Transverse colon (tissue), 4 donors: Measurements from ENCODE around the gene HRG. TPM values are rescaled to one million over a fixed set of nuclear protein-coding genes. Genes with fewer than 3 reads are reported as not detected.

Experiments
- DNase-seq: peaks from one replicate; pipeline ENCODE4 v3.0.0-alpha.2; 2019
- H3K27ac ChIP-seq, 4 donors: fragments of 200-600 bp; sonication (generic); 2 replicates each; pipeline ENCODE4 v1.5.1; 2016 to 2018; ENCODE audit warnings: inconsistent platforms in 4 of 4
- H3K27me3 ChIP-seq: fragments of 200-600 bp; sonication (generic); 2 replicates; pipeline ENCODE4 v1.5.1; 2017; ENCODE audit warnings: inconsistent platforms
- H3K36me3 ChIP-seq, 4 donors: fragments of 200-600 bp; sonication (generic); 2 replicates each; pipeline ENCODE4 v1.5.1; 2017 to 2019; ENCODE audit warnings: inconsistent platforms in 4 of 4
- H3K4me1 ChIP-seq, 4 donors: fragments of 200-600 bp; sonication (generic); 2 replicates each; pipeline ENCODE4 v1.5.1; 2017 to 2020; ENCODE audit warnings: inconsistent platforms in 4 of 4
- H3K4me3 ChIP-seq, 4 donors: fragments of 200-600 bp; sonication (generic); 1 replicate in 1 of 4; 2 replicates in 3 of 4; pipeline versions ENCODE4 v1.5.1 to v1.6.1; 2017 to 2019; ENCODE audit warnings: inconsistent platforms in 4 of 4
- H3K9me3 ChIP-seq, 2 donors: fragments of 200-600 bp; sonication (generic); 2 replicates each; pipeline ENCODE4 v1.5.1; 2017 to 2019; ENCODE audit warnings: inconsistent platforms in 2 of 2
- EP300 ChIP-seq: sonication (generic); formaldehyde crosslinking; IDR thresholded peaks from one replicate; pipeline ENCODE4 v1.6.1; 2017; ENCODE audit warnings: antibody characterized with exemption, low read depth
- POLR2A ChIP-seq: fragments of 450-650 bp; IDR thresholded peaks from one replicate; pipeline ENCODE4 v1.6.1; 2016; ENCODE audit warnings: antibody characterized with exemption, mild to moderate bottlenecking, moderate library complexity
- POLR2AphosphoS5 ChIP-seq, 3 donors: sonication (generic); formaldehyde crosslinking; IDR thresholded peaks; one replicate each; pipeline ENCODE4 v1.6.1; 2016; ENCODE audit warnings: antibody characterized with exemption in 3 of 3
- WGBS, 2 donors: methylation state at CpG; one replicate each; pipeline ENCODE4 v1.1.5; 2018; ENCODE audit warnings: low coverage in 1 of 2; 5-methylcytosine and 5-hydroxymethylcytosine counted together
- in situ Hi-C, 4 donors: fragments of 200-750 bp; cut with MboI; loops; one replicate each; pipeline versions ENCODE4 v1.15.0 to v1.15.1; 2017; ENCODE audit warnings: low sequenced_read_pairs in 3 of 4, low pct_ligation_motif_present in 1 of 4, low pct_unique_long_range_greater_than_20kb in 1 of 4
- intact Hi-C: fragments of 100-400 bp; cut with DNase I; formaldehyde crosslinking; loops from one replicate; pipeline ENCODE4 v1.15.1; 2023; ENCODE audit warnings: low total_unique reads
- total RNA-seq, 4 donors: library from RNA; depleted of rRNA; stranded (reverse); fragments of >200 nt; gene quantifications; one replicate each; pipeline ENCODE4 v1.1.0, GENCODE V29; 2016
- TF ChIP-seq, protein P1 (sequence below), 5 experiments: fragments of 200-600 bp in 3 of 5; fragments of 450-650 bp in 2 of 5; sonication (generic) in 3 of 5; IDR thresholded peaks; 1 replicate in 2 of 5; 2 replicates in 3 of 5; pipeline ENCODE4 v1.5.1; 2016 to 2017; ENCODE audit warnings: antibody characterized with exemption in 5 of 5, inconsistent platforms in 3 of 5, mild to moderate bottlenecking in 2 of 5, moderate library complexity in 1 of 5

HRG gene
- total RNA-seq, 4 donors from 2014 or later, result not detected

- Histone ChIP-seq H3K27me3 (peaks cover 16% of the 10 kb centered on the region), H3K4me1 (peaks cover 0 to 11% (median 4%) of the 10 kb centered on the region in 4 donors), H3K36me3 (no peaks in the 10 kb centered on the region), H3K4me3 (no peak overlapping the region), H3K27ac (no peak overlapping the region), H3K9me3 (no peaks in the 10 kb centered on the region)
- TF ChIP-seq POLR2AphosphoS5 (IDR thresholded peaks at IDR 0.05) (no peak), POLR2A (no peak)
- TF ChIP-seq, protein P1, sequence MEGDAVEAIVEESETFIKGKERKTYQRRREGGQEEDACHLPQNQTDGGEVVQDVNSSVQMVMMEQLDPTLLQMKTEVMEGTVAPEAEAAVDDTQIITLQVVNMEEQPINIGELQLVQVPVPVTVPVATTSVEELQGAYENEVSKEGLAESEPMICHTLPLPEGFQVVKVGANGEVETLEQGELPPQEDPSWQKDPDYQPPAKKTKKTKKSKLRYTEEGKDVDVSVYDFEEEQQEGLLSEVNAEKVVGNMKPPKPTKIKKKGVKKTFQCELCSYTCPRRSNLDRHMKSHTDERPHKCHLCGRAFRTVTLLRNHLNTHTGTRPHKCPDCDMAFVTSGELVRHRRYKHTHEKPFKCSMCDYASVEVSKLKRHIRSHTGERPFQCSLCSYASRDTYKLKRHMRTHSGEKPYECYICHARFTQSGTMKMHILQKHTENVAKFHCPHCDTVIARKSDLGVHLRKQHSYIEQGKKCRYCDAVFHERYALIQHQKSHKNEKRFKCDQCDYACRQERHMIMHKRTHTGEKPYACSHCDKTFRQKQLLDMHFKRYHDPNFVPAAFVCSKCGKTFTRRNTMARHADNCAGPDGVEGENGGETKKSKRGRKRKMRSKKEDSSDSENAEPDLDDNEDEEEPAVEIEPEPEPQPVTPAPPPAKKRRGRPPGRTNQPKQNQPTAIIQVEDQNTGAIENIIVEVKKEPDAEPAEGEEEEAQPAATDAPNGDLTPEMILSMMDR (IDR thresholded peaks at IDR 0.05), result no peak
- no peak for DNase-seq
- in situ Hi-C loops (loop anchor here (10.0 to 25.0 kb wide), 3 partner anchors 193 to 543 kb away; partner anchors contain the start of gene RFC4 (in 2 of the 4)), intact Hi-C loops (loop anchor here (5.0 to 10.0 kb wide), 2 partner anchors 203 to 635 kb away; no protein-coding TSS in a partner anchor)
- 88 to 90% methylated on average over 3 to 5 of the region's 5 CpGs for WGBS, 2 donors
Measured at GRCh38 chr3:186619787-186620212, 46.0 kb upstream of the HRG start.

DNA sequence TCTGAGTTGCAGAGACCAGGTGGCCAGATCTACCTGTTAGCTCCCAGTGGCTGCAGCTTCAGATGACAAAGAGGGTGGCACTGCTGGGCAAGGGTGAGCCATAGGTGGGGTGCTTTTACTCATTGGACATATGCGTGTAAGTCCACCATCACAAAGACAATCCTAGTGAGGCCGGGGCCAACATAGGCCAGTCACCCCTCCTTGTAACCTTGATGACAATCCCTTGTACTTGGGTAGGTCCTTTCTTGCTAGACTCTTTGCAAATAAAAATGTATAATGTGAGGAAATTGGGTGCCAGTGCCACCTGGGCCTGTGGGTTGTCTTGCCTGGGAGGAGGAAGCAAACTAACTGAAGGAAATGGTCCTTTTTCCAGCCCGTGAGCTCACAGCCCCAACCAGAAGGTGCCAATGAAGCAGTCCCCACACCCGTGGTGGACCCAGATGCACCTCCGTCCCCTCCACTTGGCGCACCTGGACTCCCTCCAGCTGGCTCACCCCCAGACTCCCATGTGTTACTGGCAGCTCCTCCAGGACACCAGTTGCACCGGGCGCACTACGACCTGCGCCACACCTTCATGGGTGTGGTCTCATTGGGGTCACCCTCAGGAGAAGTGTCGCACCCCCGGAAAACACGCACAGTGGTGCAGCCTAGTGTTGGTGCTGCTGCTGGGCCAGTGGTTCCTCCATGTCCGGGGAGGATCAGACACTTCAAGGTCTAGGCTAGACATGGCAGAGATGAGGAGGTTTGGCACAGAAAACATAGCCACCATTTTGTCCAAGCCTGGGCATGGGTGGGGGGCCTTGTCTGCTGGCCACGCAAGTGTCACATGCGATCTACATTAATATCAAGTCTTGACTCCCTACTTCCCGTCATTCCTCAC, 45.4 kb upstream of the HRG start:
- Histone ChIP-seq H3K4me1 (peaks cover 0 to 8% (median 4%) of the 10 kb centered on the region in 4 donors), H3K27me3 (peaks cover 14% of the 10 kb centered on the region), H3K27ac (no peak overlapping the region), H3K36me3 (no peaks in the 10 kb centered on the region), H3K4me3 (no peak overlapping the region), H3K9me3 (no peaks in the 10 kb centered on the region)
- TF ChIP-seq POLR2AphosphoS5 (IDR thresholded peaks at IDR 0.05), result no peak
- no peak for TF ChIP-seq POLR2A
- TF ChIP-seq, protein P1 (IDR thresholded peaks at IDR 0.05), result no peak
- no peak for TF ChIP-seq EP300
- in situ Hi-C loops, result loop anchor here (25.0 kb wide), 2 partner anchors 192 to 542 kb away; partner anchors contain the start of gene RFC4 (in 2 of the 4)
- DNase-seq, result no peak
- intact Hi-C loops, result no loop called here
- 83% methylated on average over 17 of the region's 17 CpGs; no CpG with 5 or more reads in 1 of the 2 donors for WGBS, 2 donors

GRCh38 chr3:186621894-186622650, 43.7 kb upstream of the HRG start:
- TF ChIP-seq, protein P1 (IDR thresholded peaks at IDR 0.05), result no peak
- no peak for TF ChIP-seq POLR2A
- no peak for TF ChIP-seq POLR2AphosphoS5 (IDR thresholded peaks at IDR 0.05)
- no peak for TF ChIP-seq EP300
- no peak for DNase-seq
- no peak overlapping the region for H3K4me3 ChIP-seq
- no peak overlapping the region for H3K27ac ChIP-seq
- no peaks in the 10 kb centered on the region for H3K36me3 ChIP-seq
- WGBS, 2 donors, result 71 to 77% methylated on average over 6 to 7 of the region's 7 CpGs
- in situ Hi-C loops (loop anchor here (25.0 kb wide), 2 partner anchors 190 to 540 kb away; partner anchors contain the start of gene RFC4 (in 2 of the 4)), intact Hi-C loops (no loop called here)
- peaks cover 0 to 4% (median 2%) of the 10 kb centered on the region in 4 donors for H3K4me1 ChIP-seq
- H3K27me3 ChIP-seq, result peaks cover 7% of the 10 kb centered on the region
- H3K9me3 ChIP-seq, result no peaks in the 10 kb centered on the region
